Right forelimb (tissue), 1 donor: ENCODE measurements around the gene JADE2.
"Not testable (repeated sequence)": the region's sequence is repeated elsewhere in the genome, so short reads cannot be mapped to it uniquely, and the experiment has no call there.

Experiments used
- DNase-seq: peaks from one replicate; pipeline ENCODE4 v3.0.0-alpha.2; 2018

JADE2 gene

GRCh38 chr5:134594797-134595457 is 69.5 kb downstream of the JADE2 start:
- DNase-seq = no peak

- no peak for DNase-seq
Observed at GRCh38 chr5:134595458-134595838, 70.0 kb downstream of the JADE2 start.

- not testable (repeated sequence) for DNase-seq
Observed at GRCh38 chr5:134599820-134600219, 74.3 kb downstream of the JADE2 start.

GRCh38 chr5:134600600-134600999 is 75.1 kb downstream of the JADE2 start:
- no peak for DNase-seq

GRCh38 chr5:134603059-134603458 is 77.6 kb downstream of the JADE2 start:
- no peak for DNase-seq

GRCh38 chr5:134604908-134605307 is 79.4 kb downstream of the JADE2 start:
- DNase-seq = no peak

- DNase-seq = no peak
Observed at GRCh38 chr5:134606726-134607125, 81.3 kb downstream of the JADE2 start.

- DNase-seq = no peak
Observed at GRCh38 chr5:134608555-134608954, 83.1 kb downstream of the JADE2 start.

GRCh38 chr5:134609232-134609851 is 83.9 kb downstream of the JADE2 start:
- no peak for DNase-seq

- DNase-seq = no peak
Observed at GRCh38 chr5:134610725-134611124, 85.3 kb downstream of the JADE2 start.

GRCh38 chr5:134611515-134611914 is 86.0 kb downstream of the JADE2 start:
- DNase-seq = no peak

GRCh38 chr5:134614450-134615085 is 89.1 kb downstream of the JADE2 start:
- DNase-seq = no peak

GRCh38 chr5:134620634-134621033 is 95.2 kb downstream of the JADE2 start:
- no peak for DNase-seq

GRCh38 chr5:134625559-134625958 is 100.1 kb downstream of the JADE2 start:
- DNase-seq = no peak

GRCh38 chr5:134626369-134627014 is 101.0 kb downstream of the JADE2 start:
- DNase-seq = no peak
